Measurements from ENCODE around the gene ENOPH1.
"Not testable (repeated sequence)": the region's sequence is repeated elsewhere in the genome, so short reads cannot be mapped to it uniquely, and the experiment has no call there.

Gene ENOPH1

DNA sequence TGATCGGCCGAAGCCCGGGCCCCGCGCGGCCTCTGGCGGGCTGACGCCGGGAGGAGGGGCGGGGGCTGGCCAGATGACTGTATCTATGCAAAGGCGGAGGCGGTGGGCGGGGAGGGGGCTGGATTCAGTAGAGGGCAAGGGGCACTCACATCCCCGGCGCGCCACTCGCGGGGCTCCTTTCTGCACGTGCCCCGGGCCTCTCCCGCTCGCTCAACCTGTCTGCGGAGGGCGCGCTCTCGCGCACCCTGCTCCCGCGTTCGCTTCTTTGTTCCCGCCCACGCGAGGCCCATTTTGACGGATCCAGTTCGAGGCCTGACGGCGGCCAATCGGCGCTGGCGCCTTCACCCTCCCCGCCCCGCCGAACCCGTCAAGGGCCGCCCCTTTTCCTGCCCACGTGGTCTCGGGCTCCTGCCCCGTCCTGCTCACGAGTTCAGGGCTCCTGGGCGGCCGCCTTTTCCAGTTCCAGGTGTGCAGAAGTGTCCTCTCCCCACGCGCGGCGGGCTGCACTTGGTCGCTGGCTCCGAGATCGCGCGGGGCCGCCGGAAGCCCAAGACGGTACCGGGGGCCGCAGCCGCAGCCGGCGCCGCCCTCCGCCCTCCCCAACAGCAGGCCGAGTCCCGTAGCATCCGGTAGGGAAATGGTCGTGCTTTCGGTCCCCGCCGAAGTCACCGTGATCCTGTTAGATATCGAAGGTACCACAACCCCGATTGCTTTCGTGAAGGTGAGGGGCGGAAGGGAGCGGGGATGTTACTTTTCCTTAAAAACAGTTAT lies at the start of gene ENOPH1, which contains the start of gene HNRNPDL:
TSS of gene ENOPH1 (plus strand) at position 398 of the 771 bp plus-strand sequence. CDS start at position 638, 240 bp downstream.
TSS of gene HNRNPDL (minus strand) at position 270 of the 771 bp plus-strand sequence. CDS start 772 bp downstream, outside the sequence.
- peak; percentile 78 for DNase-seq (ENCODE audit: low read depth)

DNA sequence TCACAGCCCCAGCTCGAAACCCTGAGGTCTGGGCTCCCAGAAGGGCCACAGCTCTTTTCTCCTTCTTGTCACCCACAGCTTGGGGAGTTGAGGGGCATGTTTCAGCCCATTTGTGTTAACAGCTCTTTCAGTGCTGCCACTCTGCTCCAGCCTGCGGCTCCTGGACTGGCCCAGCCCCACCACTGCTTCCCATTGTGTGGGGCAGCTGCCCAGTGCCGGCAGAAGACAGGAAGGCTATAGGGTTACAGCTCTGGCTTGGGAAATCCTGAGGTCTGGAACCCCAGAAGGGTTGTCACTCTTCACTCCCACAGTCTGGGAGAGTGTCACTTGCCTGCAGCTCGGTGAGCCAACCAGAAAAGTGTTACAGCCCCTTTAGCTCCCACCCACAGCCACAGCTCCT lies 49.6 kb upstream of the ENOPH1 start:
- DNase-seq (ENCODE audit: low read depth): no peak

- no peak for DNase-seq (ENCODE audit: low read depth)
Observed at GRCh38 chr4:82381235-82381634, 49.2 kb upstream of the ENOPH1 start.

- DNase-seq (ENCODE audit: low read depth): no peak
Observed at GRCh38 chr4:82381661-82382296, 48.6 kb upstream of the ENOPH1 start.

DNA sequence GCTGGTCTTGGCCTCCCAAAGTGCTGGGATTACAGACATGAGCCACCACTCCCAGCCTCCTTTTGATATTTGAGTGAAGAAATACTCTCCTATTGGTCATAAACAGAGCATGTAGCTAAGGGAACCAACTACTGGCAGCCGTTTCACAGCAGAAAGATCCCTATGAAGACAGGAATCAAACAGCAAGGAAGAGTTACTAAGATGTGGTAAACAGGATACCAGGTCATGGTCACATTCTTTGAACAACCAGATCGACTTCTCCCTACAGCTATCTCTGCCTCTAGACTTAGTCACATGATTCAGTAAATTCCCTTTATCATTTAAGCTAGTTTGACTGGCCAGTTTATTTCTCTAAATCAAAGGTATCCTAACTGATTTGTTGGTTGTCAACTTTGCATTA lies 47.6 kb upstream of the ENOPH1 start:
- DNase-seq (ENCODE audit: low read depth): no peak

DNA sequence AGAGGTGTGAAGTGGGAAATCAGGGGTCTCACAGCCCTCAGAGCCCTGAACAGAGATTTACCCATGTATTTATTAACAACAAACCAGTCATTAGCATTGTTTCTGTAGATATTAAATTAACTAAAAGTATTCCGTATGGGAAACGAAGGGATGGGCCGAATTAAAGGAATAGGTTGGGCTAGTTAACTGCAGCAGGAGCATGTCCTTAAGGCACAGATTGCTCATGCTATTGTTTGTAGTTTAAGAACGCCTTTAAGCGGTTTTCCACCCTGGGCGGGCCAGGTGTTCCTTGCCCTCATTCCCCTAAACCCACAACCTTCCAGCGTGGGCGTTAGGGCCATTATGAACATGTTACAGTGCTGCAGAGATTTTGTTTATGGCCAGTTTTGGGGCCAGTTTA lies 44.1 kb upstream of the ENOPH1 start:
- DNase-seq (ENCODE audit: low read depth): not testable (repeated sequence)

GRCh38 chr4:82388405-82388804 lies 42.0 kb upstream of the ENOPH1 start:
- DNase-seq (ENCODE audit: low read depth): no peak

DNA sequence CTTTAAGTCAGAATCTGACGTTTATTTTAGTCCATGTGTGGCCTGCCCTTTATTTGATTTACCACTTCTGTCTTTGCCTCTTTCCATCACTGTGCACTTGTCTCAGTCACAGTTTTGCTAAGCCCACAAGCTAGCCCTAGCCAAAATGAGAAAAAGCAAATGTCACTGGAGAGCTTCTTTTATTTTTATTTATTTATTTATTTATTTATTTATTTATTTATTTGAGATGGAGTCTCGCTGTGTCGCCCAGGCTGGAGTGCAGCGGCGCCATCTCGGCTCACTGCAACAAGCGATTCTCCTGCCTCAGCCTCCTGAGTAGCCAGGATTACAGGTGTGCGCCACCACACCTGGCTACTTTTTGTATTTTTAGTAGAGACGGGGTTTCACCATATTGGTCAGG lies 40.3 kb upstream of the ENOPH1 start:
- DNase-seq (ENCODE audit: low read depth): not testable (repeated sequence)

DNA sequence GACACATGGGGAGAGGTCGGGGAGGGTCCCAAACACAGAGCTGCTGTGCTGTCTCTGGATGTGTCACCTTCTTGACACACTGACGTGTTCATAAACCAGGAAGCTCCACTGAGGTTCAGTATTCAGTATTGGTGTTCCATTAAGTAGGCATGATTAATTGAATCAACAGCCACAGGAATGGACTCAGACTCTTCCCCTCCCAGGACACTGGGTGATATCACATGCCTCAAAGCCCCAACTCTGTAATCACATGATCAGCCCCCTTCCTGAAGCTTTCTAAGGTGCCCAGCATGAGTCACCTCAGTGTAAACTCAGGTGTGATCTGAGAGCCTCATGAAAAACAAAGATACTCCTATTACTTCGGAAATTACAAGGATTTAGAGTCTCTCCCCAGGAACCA lies 35.5 kb upstream of the ENOPH1 start:
- no peak for DNase-seq (ENCODE audit: low read depth)

DNA sequence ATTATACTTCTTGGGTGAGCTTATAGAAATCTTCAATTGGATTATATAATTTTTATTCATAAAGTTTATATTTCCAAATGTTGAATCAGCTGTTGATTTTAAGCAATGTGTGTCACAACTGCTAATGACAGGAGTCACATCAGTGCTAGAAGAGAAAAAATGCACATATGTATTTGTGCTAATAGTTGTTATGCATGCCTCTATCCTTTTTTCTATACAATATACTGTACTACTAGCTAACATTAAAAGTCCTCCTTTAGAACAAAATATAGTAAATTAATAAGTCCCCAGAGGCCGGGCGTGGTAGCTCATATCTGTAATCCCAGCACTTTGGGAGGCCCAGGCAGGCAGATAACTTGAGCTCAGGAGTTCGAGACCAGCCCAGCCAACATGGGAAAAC lies 32.9 kb upstream of the ENOPH1 start:
- DNase-seq (ENCODE audit: low read depth): no peak

DNA sequence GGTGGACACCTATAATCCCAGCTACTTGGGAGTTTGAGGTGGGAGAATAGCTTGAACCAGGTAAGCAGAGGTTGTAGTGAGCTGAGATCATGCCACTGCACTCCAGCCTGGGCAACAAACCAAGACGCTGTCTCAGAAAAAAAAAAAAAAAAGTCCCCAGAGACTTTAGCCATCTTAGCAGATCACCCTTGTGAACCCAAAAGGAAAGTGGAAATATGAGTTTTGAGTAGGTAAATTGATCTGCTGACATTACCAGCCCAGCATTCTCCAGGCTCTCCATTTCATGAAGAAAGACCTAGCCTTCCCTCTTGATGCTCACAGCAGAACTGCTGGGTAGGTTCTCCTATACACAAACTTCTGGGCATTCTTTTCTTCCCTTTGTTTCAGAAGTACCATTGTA lies 32.1 kb upstream of the ENOPH1 start:
- DNase-seq (ENCODE audit: low read depth): no peak

DNA sequence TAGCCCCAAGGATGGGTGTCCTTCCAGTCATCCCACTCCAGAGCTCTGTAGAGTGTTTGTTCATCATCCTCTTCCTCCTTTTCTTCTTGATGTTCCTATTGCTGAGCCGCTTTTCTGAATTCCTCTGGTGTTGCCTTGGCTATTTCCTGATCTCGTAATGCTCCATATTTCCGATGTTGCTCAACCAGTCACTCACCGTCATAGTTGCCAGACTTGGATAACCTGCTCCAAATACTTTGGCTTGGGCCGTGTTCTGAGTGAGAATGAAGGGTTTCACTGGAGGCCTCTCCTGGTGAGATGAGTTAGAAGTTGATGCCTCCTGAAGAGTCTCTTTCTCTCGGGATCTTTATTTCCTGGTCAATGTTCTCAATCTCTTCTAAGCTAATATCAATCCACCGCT lies 28.8 kb upstream of the ENOPH1 start:
- no peak for DNase-seq (ENCODE audit: low read depth)

DNA sequence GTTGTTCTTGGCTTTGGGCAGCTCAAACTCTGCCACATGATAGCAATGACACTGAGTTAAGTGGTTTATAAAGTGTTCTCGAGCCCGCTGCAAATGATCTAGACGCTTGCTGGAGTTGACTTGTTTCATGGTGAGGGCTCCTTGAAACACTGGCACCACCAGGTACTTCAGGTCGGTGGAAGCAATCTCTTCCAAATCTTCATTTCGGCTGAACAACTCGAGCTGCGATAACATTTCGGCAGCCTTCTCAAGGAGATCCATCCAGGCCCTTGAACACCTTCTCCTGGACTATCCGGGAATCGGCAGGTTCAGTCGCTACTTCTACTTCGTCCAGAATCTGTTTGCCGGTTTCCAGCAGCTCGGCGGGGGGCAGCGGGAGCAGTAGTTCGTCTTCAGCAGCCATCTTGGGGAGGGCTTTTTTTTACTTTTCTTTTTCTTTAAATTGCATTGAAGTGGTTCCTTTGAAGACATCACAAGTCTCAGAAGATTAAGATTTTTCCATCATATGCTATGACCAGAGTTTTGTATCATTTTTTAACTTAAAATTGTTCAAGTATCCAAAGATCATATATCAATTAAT lies 28.1 kb upstream of the ENOPH1 start:
- no peak for DNase-seq (ENCODE audit: low read depth)

- DNase-seq (ENCODE audit: low read depth): no peak
Observed at GRCh38 chr4:82403725-82404124, 26.7 kb upstream of the ENOPH1 start.

DNA sequence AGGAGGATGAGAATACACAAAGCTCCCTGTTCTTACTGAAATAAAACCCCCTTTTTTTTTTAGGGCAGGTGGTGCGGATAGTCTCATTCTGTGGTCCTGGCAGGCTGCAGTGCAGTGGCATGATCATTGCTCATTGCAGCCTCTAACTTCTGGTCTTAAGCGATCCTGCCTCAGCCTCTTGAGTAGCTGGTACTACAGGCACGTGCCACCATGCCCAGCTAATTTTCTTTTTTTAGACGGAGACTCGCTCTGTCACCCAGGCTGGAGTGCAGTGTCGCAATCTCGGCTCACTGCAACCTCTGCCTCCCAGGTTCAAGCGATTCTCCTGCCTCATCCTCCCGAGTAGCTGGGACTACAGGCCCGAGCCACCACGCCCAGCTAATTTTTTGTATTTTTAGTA lies 15.3 kb upstream of the ENOPH1 start:
- DNase-seq (ENCODE audit: low read depth): not testable (repeated sequence)

GRCh38 chr4:82415922-82416365 lies 14.4 kb upstream of the ENOPH1 start:
- no peak for DNase-seq (ENCODE audit: low read depth)

- no peak for DNase-seq (ENCODE audit: low read depth)
Observed at GRCh38 chr4:82419451-82419850, 10.9 kb upstream of the ENOPH1 start.

GRCh38 chr4:82421796-82422560 lies 8.4 kb upstream of the ENOPH1 start:
- no peak for DNase-seq (ENCODE audit: low read depth)

GRCh38 chr4:82422616-82423015 lies 7.8 kb upstream of the ENOPH1 start:
- no peak for DNase-seq (ENCODE audit: low read depth)

DNA sequence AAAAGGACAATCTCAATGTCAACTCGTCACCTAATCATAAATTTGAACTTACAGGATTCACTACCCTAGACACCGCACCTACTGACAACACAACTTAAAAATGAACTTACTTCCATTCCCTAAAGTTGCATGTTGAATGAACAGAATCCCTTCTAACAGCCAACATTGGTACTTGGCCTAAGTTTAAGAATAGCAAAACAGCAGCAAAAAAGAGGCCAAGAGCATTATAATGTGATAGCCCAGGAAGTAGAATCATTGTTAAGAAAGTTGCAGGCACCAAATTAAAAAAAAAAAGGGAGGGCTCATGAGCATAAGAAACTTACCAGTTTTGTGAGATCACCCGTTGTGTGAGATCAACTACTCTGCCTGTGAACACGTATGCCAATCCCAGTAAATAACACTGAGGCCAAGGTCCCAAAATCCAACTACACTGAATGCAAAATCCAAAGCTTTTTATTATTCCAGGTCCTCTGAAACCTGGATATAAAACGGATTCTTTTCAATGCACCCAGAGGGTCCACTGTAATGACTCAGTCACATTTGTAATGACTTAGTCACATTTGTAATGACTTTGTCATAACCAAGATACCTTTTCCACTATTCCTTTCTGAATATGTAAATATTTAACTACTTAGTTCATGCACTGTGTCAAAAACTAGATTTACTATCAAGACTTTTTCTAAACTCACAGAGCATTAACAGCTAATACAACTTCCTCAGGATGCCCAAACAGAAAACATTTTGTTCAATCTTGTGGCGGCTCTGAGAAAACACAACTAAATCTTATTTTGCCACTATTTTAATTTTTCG lies 6.9 kb upstream of the ENOPH1 start:
- DNase-seq (ENCODE audit: low read depth): no peak

DNA sequence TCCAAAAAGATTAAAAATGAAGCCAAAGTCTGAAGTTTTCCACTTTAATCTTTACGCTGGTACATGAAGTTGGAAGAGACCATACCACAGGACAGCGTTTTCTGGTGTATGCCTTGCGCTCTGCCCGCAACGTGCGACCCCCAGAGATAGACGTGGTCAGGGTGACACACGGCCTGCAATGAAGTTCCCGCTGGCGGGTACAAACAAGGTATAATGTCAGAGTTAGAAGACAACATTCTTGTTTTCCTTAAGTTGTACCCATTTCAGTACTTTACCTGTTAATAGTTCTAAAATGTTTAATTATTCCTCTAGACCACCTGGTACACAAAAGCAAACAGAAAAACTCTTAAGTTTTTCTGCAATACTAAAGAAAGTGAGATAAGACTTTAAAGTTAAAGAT lies 4.9 kb upstream of the ENOPH1 start:
- DNase-seq (ENCODE audit: low read depth): no peak

All from CMK (cell line).